Measurements from ENCODE around the gene XPC.

The XPC gene

GRCh38 chr3:14169871-14170270 is 8.5 kb downstream of the XPC start:
- DNase-seq = no peak

DNA sequence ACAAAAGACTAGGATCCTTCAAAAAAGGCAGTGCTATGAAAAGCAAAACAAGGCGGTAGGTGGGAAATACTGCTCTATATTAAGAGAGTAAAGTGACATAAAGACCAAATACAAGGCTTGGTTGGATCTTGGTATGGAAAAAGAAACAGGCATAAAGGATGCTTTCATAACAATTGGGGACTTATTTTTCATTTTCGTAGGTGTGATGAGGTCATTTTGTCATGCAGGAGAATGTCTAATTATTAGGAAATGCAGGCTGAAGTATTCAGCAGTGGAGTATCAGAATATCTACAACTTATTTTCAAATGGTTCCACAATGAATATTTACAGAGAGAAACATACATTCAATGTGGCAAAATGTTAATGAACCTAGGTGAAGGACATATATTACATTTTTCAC is 9.0 kb downstream of the XPC start:
- no peak for DNase-seq

DNA sequence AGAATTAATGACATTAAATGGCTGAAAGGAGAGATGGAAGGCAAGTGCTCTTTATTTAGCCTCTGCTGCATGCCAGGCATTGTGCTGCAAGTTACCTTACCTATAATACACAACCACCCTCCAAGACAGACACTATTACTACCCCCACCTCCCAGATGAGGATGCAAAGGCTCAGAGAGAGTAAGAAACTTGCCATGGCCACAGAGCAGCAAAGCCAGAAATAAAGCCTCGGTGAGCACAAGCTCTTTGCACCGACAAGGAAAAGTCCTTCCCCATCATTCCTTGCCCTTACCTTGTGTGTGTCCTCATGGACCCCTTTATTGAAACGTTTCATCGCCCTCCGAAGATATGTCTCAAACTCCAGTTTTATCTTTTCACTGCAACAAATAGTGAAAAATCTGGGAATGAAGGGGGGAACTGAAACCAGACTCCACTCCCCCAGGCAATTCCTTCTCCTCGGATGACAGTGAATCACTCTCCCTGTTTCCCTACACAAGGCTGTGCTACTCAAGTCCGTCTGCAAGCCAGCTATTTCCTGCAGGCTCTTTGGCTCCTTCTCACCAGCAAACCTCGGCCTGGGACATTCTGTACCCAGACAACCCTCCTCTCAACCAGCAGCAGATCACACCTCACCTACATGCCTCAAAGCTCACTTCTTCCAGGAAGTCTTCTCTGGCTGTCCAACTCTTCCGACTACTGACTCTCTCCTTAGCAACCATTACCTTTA is 11.4 kb downstream of the XPC start:
- DNase-seq = no peak

GRCh38 chr3:14162178-14162577 is 16.2 kb downstream of the XPC start:
- DNase-seq = no peak

GRCh38 chr3:14161282-14161681 is 17.1 kb downstream of the XPC start:
- no peak for DNase-seq

DNA sequence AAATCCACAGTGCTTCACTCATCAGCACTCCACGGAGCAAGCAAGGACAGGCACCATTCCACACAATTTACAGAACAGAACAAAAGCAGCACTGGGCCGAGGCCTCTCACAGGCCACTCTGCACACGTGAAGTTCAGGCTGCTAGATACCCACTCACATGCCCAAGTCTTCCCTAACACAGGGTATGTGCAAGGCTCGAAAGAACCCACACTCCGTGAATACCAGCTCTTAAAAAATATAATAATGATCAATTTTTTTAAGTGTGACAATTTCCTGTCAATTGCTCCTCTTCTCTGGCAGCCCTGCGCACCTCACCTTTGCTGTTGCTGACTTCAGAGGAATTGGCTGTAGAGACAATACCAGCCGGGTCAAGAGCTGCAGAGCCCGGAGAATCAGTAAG is 19.0 kb downstream of the XPC start:
- DNase-seq = no peak

DNA sequence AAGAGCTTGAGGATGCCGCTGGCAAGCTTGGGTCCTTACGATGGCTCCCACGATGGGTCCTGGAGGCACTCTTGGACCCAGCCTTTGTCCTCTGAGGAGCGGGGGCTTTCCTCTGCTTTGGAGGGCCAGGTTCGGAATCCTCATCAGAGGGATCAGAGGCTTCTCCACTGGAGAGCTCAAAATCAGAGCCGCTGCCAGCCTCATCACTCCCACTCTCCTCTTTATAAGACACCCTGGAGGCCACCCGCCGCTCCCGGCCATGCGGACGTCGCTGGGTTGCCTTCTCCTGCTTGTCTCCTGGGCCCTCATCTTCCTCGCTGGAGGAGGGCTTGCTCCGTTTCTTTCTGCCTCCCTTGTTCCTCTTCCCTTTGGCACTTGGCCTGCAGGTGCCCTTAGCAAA is 20.0 kb downstream of the XPC start:
- no peak for DNase-seq

DNA sequence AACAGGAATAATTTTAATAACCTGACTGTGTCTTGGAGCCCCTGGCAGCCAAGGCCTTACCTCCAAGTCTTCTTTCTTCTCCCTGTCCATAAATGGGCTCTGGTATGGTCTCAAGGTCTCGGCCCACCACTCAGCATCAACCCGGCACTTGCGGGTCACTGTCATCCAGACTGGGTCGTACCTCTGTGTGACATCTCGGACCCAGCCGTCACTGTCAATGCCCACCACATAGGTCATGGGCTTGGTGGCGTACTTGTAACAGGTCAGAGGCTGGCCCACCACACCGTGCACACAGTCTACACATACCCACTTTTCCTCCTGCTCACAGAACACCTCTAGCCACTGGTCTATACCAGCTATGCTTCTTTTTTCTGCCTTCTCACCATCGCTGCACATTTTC is 20.4 kb downstream of the XPC start:
- no peak for DNase-seq

DNA sequence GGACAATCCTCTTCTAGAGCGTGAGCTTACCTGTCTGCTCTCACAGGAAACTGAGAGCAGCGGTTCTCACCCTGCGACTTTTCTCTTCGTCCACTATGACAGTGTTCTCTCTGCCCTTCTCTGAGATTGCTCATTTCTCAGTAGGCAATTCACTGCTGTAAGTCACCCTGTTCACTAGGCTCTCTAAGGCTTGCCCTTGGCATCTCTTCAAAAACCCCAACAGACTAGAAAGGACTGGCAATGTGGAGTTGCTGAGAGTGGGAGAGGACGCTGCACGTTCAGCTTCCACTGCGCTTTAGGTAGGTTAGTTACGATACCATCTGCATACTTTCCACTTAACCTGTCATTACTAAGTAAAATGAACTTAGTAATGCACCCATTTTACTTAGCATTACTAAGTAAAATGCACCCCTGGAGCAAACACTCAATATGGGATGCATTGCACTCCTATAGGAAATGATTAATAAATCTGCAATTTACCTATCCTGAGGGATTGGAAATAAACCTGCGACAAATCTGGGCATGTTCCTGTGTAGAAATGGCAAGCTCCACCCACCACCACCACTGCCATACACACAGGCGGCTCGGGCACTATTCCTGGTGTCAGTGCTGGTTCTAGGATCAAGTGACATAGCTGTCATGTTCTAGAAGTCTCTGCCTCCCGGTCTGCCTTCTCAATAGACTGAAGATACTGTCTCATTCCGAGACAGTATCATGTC is 21.4 kb downstream of the XPC start:
- no peak for DNase-seq

- no peak for DNase-seq
Measured at GRCh38 chr3:14156201-14156600, 22.2 kb downstream of the XPC start.

DNA sequence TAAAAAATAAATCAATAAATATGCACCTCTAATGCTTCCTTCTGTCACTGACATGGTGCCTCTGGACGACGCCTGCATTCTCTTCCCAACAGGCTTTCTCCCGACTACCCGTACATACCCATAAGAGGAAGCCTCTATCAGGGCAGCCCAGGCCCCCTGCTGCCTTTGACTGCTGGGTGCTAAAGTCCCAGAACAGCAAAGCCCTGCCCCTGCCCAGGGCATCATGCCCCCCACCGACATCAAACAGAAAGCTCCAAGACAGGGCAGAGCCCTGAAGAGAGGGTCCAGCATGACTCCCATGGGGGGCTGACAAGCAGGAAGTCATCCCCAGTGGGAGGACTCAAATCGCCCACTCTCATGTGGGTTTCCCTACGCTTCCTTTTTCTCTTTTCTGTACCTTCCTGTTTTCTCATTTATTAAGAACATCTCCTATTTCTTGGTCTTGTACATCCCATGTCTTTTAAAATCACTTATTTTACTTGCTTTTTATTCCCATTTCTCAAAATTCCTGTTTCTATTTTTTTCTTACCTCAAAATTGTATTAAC is 23.4 kb downstream of the XPC start:
- DNase-seq = no peak

GRCh38 chr3:14154276-14154675 is 24.1 kb downstream of the XPC start:
- DNase-seq = no peak

DNA sequence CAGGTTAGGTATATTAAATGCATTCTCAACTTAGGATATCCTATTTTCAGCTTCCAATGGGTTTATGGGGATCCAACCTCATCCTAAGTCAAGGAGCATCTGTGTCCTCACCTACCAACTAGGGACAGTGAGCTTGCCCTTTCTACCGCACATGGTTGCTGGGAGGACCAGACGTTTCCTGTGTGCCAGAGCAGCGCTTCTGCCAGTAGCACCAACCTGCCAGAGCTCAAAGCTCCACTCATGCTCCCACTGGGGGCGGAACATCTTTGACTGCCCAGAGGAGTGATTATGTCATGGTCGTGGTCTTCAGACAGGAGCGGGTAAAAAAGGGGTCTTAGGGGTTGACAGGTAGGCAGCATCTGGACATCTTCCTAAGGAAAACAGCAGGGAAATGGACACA is 24.7 kb downstream of the XPC start:
- DNase-seq = no peak

DNA sequence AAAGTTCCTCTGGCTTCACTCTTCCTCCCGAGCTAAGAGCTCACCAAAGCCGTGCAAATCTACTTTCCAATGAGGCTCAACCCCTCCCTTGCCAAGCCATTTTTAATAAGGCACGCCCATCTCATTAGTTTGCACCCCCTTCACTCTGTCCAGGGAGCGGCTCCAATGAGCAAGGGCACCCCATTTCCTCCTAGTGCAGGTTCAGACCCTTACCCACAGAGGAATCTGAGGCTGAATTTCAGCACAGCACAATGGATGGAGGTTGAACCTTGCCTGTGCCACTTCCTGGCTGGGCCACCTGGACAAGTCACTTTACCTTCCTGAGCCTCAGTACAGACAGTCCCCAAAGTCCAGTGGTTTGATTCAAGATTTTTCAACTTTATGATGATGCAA is 25.4 kb downstream of the XPC start:
- DNase-seq = no peak

DNA sequence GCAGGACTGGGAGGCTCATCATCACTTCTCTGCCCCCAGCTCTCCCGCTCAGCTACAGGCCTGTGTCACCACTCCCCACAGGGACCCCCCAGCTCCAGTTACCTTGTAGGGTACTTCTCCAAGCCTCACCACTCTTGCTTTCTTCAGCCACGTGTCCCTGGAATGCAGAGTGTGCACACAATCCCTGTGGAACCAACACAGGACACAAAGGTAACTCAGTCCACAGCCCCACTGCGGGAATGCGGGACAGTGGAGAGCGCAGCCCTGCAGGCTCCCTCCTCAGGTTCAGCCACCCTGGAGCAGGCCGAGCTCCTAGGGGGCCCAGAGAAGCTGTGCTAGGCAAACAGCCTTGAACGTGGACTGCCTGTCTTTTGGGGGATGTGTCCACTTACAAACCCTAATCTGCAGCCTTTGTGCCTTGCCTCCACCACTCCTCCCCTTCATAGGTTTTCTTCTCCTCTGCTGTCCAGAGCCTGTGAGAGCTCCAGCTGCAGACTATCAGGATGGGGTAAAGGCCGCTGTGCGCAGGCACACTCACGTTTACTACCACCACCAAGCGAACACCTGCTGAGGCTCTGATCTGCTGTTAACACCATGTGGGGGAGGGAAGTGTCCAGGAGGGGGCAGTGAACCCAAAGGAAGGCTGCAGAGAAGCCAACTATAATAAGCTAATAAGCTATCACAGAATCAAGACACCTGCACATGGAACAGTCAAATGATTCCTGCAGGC is 26.0 kb downstream of the XPC start:
- no peak for DNase-seq

GRCh38 chr3:14151471-14152083 is 26.8 kb downstream of the XPC start:
- no peak for DNase-seq

DNA sequence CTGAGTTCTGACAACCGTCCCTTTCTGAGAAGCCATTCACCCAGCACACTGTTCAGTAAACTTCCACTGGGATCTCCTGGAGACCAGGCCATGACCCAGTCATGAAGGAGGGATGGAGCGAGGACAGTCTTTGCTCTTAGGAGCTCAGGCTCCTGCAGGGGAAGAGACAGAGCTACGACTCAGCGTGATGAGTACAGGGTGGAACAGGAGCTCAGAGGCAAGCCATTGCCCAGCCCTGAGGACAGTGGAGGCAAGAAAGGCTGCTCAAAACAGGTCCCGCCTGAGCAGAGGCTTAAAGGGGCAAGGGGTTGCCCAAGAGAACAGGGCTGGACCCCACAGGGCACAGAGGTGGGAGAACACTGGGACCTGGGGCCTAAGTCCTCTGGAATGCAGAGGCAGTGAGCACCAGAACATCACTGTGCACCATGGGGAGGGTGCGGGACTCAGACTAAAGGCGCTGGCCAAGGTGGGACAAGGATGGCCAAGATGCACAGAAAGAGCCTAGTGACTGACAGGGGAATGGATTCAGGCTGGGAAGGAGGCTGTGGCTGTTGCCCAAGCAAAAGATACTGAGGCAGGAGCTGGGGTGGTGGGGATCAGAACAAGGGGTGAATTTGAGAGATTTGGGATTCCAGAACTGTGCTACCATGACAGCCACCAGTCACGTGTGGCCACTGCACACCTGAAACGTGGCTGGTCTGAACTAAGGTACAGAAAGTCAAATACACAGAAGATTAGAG is 27.7 kb downstream of the XPC start:
- DNase-seq = no peak

GRCh38 chr3:14150078-14150477 is 28.3 kb downstream of the XPC start:
- DNase-seq = no peak

DNA sequence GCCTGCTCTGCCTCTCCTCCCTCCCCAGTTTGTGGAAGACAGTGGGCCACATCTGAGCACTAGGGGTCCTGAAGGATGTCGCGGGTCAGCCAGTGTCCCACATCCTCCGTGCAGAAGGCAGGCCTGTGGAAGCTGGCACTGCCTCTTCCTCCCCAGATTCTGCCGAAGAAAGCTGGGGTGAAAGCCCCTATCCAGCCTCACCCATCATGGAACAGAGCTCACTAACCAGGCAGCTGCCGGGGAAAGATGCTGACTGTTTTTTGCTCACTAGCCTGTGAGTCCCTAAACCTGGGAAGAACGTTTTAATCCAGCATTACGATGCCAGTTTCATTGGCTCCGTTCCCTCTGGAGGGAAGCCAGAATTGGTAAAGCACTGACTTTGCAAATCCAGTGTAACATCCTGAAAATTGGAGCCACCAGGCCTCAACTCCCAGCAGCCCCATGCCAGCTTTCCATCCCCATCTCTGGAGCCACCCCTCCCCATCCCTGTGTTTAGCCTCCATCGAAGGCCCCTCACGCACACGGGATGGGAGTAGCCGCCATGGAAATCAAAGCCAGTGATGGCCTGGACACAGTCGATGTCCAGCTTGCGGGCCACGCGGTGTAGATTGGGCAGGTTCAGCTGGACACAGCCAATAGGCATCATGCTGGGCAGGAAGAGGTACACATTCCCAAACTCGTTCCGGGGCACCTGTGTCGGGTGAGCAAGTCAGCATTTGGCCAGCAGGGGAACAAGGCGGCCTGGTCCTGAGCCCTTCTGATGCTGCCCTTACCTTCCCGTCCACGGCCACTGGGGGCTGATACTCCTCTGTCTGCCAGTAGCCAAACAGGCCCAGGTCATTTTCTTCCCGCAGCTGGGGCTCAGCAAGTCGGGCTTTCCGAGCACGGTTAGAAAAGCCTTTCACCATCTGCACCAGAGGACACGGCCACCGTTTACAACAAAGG is 30.1 kb downstream of the XPC start:
- DNase-seq = no peak

GRCh38 chr3:14147617-14148016 is 30.8 kb downstream of the XPC start:
- DNase-seq = no peak

DNA sequence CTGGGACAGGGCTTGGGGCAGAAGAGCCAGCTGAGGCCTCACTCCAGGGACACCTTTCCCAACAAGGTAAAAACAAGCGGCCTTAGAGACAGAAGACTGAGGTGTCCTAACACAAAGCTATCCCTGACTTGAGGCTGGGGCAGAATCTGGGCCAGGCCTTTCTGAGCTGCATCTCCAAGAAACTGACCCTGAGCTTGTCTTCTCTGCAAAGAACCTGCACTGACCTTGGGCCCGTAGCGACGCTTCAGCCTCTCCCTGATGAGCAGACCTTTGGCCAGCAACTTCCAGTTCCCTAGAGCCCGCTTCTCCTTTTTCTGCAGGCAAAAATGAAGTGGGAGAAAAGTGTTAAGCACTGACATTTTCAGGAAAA is 31.4 kb downstream of the XPC start:
- no peak for DNase-seq

Data from DMS153 (cell line).